Chondrocyte (in vitro differentiated cells): ENCODE data around the gene HMX3. TPM values are rescaled to one million over a fixed set of nuclear protein-coding genes. Genes with fewer than 3 reads are reported as not detected.
A peak's percentile ranks its signal among the peaks of the same experiment; 100 is the strongest.

ENCODE experiments used
- DNase-seq: peaks from one replicate; pipeline ENCODE4 v3.0.0; 2021; ENCODE audit warnings: mixed read lengths, low spot score
- H3K27ac Mint-ChIP-seq: one replicate; pipeline ENCODE4 v1.8.0; 2021; ENCODE audit warnings: mild to moderate bottlenecking, moderate library complexity, mixed read lengths; ENCODE audit not compliant: unreplicated experiment
- H3K27me3 Mint-ChIP-seq: 2 replicates; pipeline ENCODE4 v1.8.0; 2021; ENCODE audit warnings: low read depth, mixed read lengths
- H3K36me3 Mint-ChIP-seq: 2 replicates; pipeline ENCODE4 v1.8.0; 2021; ENCODE audit warnings: low read depth, mixed read lengths
- H3K4me1 Mint-ChIP-seq: 2 replicates; pipeline ENCODE4 v1.8.0; 2021; ENCODE audit warnings: low read depth, mild to moderate bottlenecking, mixed read lengths
- H3K4me3 Mint-ChIP-seq: one replicate; pipeline ENCODE4 v1.8.0; 2021; ENCODE audit warnings: mild to moderate bottlenecking, moderate library complexity, mixed read lengths; ENCODE audit not compliant: unreplicated experiment
- H3K9me3 Mint-ChIP-seq: 2 replicates; pipeline ENCODE4 v1.8.0; 2021; ENCODE audit warnings: low read depth, mixed read lengths
- CTCF ChIP-seq: fragments of 200-600 bp; sonication (generic); IDR thresholded peaks from 2 replicates; pipeline ENCODE4 v1.5.0; 2021; ENCODE audit warnings: antibody characterized with exemption, mild to moderate bottlenecking, moderate library complexity
- total RNA-seq: library from RNA; stranded (reverse); gene quantifications from 3 replicates; pipeline ENCODE4 v1.2.1, GENCODE V29; 2021

Gene HMX3
- total RNA-seq, 1 donor from 2014 or later: not detected

GRCh38 chr10:123134343-123134914, 1.3 kb upstream of the HMX3 start:
- H3K4me3 Mint-ChIP-seq: peak overlapping the region; percentile 43
- DNase-seq: no peak
- H3K9me3 Mint-ChIP-seq: no peaks in the 10 kb centered on the region
- no peak overlapping the region for H3K27ac Mint-ChIP-seq
- TF ChIP-seq CTCF: no peak
- peaks cover 32% of the 10 kb centered on the region for H3K4me1 Mint-ChIP-seq
- H3K27me3 Mint-ChIP-seq: peaks cover 76% of the 10 kb centered on the region
- peaks cover 3% of the 10 kb centered on the region for H3K36me3 Mint-ChIP-seq

DNA sequence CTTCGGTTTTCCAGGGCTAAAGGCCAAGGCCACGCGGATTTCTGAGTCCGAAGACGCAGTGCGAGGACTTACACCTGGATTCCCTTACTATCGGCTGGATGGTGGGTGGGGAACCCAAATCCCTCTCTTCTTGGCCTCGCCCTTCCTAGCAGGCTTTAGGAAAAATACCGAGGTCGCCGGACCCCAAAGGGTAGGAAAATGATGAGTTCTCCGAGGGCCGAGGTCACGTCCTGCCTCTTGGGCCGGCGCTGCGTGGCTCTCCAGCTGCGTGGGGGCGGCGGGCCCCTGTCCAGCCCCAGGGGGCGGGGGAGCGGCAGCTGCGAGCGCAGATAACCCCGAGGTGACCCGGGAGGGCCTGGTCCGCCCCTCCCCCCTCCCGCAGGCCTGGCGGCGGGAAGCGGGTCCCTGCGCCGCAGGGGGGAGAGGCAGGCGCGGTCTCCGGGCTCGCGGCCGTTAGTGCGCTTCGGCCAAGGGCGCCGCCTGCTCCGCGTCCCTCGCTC, 805 bp upstream of the HMX3 start:
- H3K4me3 Mint-ChIP-seq: no peak overlapping the region
- H3K36me3 Mint-ChIP-seq: peaks cover 3% of the 10 kb centered on the region
- TF ChIP-seq CTCF: no peak
- no peak for DNase-seq
- H3K27ac Mint-ChIP-seq: no peak overlapping the region
- peaks cover 76% of the 10 kb centered on the region for H3K27me3 Mint-ChIP-seq
- peaks cover 37% of the 10 kb centered on the region for H3K4me1 Mint-ChIP-seq
- H3K9me3 Mint-ChIP-seq: no peaks in the 10 kb centered on the region

DNA sequence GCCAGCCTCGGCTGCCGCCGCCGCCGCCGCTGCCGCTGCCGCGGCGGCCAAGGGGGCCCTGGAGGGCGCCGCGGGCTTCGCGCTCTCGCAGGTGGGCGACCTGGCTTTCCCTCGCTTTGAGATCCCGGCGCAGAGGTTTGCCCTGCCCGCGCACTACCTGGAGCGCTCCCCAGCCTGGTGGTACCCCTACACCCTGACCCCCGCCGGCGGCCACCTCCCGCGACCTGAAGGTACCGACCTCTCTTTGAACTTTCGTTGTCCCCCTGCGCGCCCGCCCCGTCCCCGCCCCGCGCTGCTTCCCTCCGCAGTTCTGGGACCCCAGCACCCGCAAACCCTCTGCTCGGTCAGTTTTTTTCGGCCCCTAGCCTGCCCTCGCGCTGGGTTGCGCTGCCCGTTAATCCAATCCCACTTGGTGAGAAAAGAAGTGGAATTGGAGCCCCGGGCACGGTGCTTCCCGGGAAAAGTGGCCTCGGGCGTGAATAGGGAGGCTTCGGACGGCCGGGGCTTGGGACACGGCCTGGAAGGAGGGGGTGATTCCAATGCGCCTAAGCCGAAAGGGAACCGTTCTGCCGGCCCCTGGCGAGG, 543 bp downstream of the HMX3 start:
- Mint-ChIP-seq H3K4me3 (peak overlapping the region; percentile 54), H3K27me3 (peaks cover 78% of the 10 kb centered on the region), H3K27ac (no peak overlapping the region), H3K9me3 (no peaks in the 10 kb centered on the region), H3K36me3 (peaks cover 3% of the 10 kb centered on the region), H3K4me1 (peaks cover 37% of the 10 kb centered on the region)
- TF ChIP-seq CTCF: no peak
- peak; percentile 89 for DNase-seq

GRCh38 chr10:123136806-123137642, 1.3 kb downstream of the HMX3 start:
- Mint-ChIP-seq H3K27ac (no peak overlapping the region), H3K4me1 (peaks cover 37% of the 10 kb centered on the region), H3K36me3 (peaks cover 6% of the 10 kb centered on the region), H3K27me3 (peaks cover 79% of the 10 kb centered on the region), H3K4me3 (peak overlapping the region; percentile 64), H3K9me3 (no peaks in the 10 kb centered on the region)
- TF ChIP-seq CTCF: no peak
- DNase-seq: no peak

GRCh38 chr10:123139165-123139520, 3.4 kb downstream of the HMX3 start:
- no peak for DNase-seq
- H3K36me3 Mint-ChIP-seq: peaks cover 7% of the 10 kb centered on the region
- peaks cover 78% of the 10 kb centered on the region for H3K27me3 Mint-ChIP-seq
- TF ChIP-seq CTCF: no peak
- H3K4me1 Mint-ChIP-seq: peaks cover 23% of the 10 kb centered on the region
- H3K9me3 Mint-ChIP-seq: no peaks in the 10 kb centered on the region
- no peak overlapping the region for H3K27ac Mint-ChIP-seq
- H3K4me3 Mint-ChIP-seq: no peak overlapping the region
